ENCODE results near the gene LDLRAD4.
A peak's percentile ranks its signal among the peaks of the same experiment; 100 is the strongest.
"Not testable (repeated sequence)": the region's sequence is repeated elsewhere in the genome, so short reads cannot be mapped to it uniquely, and the experiment has no call there.

LDLRAD4 gene

GRCh38 chr18:13486284-13486683 lies 267.7 kb downstream of the LDLRAD4 start:
- TF ChIP-seq POLR2A (IDR thresholded peaks at IDR 0.05; ENCODE audit: low read depth, low read length): no peak
- FAIRE-seq (no peak), DNase-seq (ENCODE audit: insufficient read length, low spot score) (no peak)

GRCh38 chr18:13486686-13487085 lies 268.1 kb downstream of the LDLRAD4 start:
- DNase-seq (ENCODE audit: insufficient read length, low spot score) (no peak), FAIRE-seq (no peak)
- no peak for TF ChIP-seq POLR2A (IDR thresholded peaks at IDR 0.05; ENCODE audit: low read depth, low read length)

- no peak for FAIRE-seq
- DNase-seq (ENCODE audit: insufficient read length, low spot score): no peak
- TF ChIP-seq POLR2A (IDR thresholded peaks at IDR 0.05; ENCODE audit: low read depth, low read length): no peak
These were observed 268.7 kb downstream of the LDLRAD4 start for GRCh38 chr18:13487237-13487636.

- no peak for TF ChIP-seq POLR2A (IDR thresholded peaks at IDR 0.05; ENCODE audit: low read depth, low read length)
- no peak for FAIRE-seq
- no peak for DNase-seq (ENCODE audit: insufficient read length, low spot score)
These were observed 269.8 kb downstream of the LDLRAD4 start for GRCh38 chr18:13488281-13488929.

- FAIRE-seq: not testable (repeated sequence)
These were observed 270.7 kb downstream of the LDLRAD4 start for GRCh38 chr18:13489303-13489702.

GRCh38 chr18:13491138-13491537 lies 272.6 kb downstream of the LDLRAD4 start:
- DNase-seq (ENCODE audit: insufficient read length, low spot score) (no peak), FAIRE-seq (no peak)
- TF ChIP-seq POLR2A (IDR thresholded peaks at IDR 0.05; ENCODE audit: low read depth, low read length): no peak

More at GRCh38 chr18:13489303-13489702, 270.7 kb downstream of the LDLRAD4 start:
- not testable (repeated sequence) for DNase-seq (ENCODE audit: insufficient read length, low spot score)

GRCh38 chr18:13492314-13492713 lies 273.8 kb downstream of the LDLRAD4 start:
- no peak for DNase-seq (ENCODE audit: insufficient read length, low spot score)
- FAIRE-seq: no peak

GRCh38 chr18:13493079-13493478 lies 274.5 kb downstream of the LDLRAD4 start:
- DNase-seq (ENCODE audit: insufficient read length, low spot score) (no peak), FAIRE-seq (no peak)
- no peak for TF ChIP-seq POLR2A (IDR thresholded peaks at IDR 0.05; ENCODE audit: low read depth, low read length)

More at GRCh38 chr18:13492314-13492713, 273.8 kb downstream of the LDLRAD4 start:
- TF ChIP-seq POLR2A (IDR thresholded peaks at IDR 0.05; ENCODE audit: low read depth, low read length): no peak

- FAIRE-seq: no peak
- no peak for TF ChIP-seq POLR2A (IDR thresholded peaks at IDR 0.05; ENCODE audit: low read depth, low read length)
- no peak for DNase-seq (ENCODE audit: insufficient read length, low spot score)
These were observed 275.2 kb downstream of the LDLRAD4 start for GRCh38 chr18:13493725-13494124.

GRCh38 chr18:13494871-13495445 lies 276.4 kb downstream of the LDLRAD4 start:
- FAIRE-seq: no peak
- no peak for TF ChIP-seq POLR2A (IDR thresholded peaks at IDR 0.05; ENCODE audit: low read depth, low read length)
- no peak for DNase-seq (ENCODE audit: insufficient read length, low spot score)

GRCh38 chr18:13495961-13496360 lies 277.4 kb downstream of the LDLRAD4 start:
- DNase-seq (ENCODE audit: insufficient read length, low spot score): no peak
- no peak for TF ChIP-seq POLR2A (IDR thresholded peaks at IDR 0.05; ENCODE audit: low read depth, low read length)
- no peak for FAIRE-seq

GRCh38 chr18:13496691-13497281 lies 278.2 kb downstream of the LDLRAD4 start:
- TF ChIP-seq POLR2A (IDR thresholded peaks at IDR 0.05; ENCODE audit: low read depth, low read length): no peak
- FAIRE-seq (no peak), DNase-seq (ENCODE audit: insufficient read length, low spot score) (no peak)

GRCh38 chr18:13499803-13500202 lies 281.2 kb downstream of the LDLRAD4 start:
- DNase-seq (ENCODE audit: insufficient read length, low spot score): no peak
- TF ChIP-seq POLR2A (IDR thresholded peaks at IDR 0.05; ENCODE audit: low read depth, low read length): no peak
- FAIRE-seq: no peak

- no peak for FAIRE-seq
- no peak for TF ChIP-seq POLR2A (IDR thresholded peaks at IDR 0.05; ENCODE audit: low read depth, low read length)
- peak; percentile 9 for DNase-seq (ENCODE audit: insufficient read length, low spot score)
These were observed 281.8 kb downstream of the LDLRAD4 start for GRCh38 chr18:13500227-13500865.

Data from H54 (cell line).